HG03439 (cell line): Measurements from ENCODE around the gene SPATC1L.

ENCODE experiments used
- ATAC-seq: cut with Tn5 transposase; IDR thresholded peaks from one replicate; pipeline ENCODE4 v1.9.1; 2021; ENCODE audit warnings: mild to moderate bottlenecking, moderate library complexity; ENCODE audit not compliant: unreplicated experiment

SPATC1L gene

DNA sequence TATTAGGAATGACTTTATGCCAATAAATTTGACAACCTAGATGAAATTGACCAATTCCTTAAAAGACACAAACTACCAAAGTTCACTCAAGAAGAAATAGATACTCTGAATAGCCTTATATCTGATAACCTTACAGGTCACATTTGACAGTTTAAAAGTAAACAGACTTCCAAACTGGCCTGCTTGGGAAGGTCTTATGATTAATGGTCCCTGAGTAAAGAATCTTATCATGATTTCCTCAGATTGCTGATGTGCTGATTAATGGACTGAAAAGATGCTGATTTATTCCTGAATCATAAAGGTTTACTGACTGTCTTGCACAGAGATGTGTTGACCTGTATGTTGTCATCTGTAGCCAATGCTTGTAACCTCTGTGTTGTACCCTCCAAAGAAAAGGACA is 19.2 kb downstream of the SPATC1L start:
- ATAC-seq, result no peak

DNA sequence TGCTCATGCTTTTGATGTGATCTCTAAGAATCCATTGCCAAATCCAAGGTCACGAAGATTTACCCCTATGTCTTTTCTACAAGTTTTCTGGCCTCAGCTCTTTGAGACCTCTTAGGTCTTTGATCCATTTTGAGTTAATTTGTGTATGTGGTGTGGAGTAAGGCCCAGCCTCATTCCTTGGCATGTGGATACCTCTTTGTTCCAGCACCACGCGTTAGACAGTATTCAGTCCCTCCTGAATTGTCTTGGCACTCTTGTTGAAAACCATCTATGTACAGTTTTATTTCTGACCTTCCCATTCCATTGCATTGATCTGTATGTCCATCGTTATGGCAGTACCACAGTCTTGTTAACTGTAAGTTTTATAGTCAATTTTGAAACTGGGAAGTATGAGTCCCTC is 20.9 kb downstream of the SPATC1L start:
- no peak for ATAC-seq

DNA sequence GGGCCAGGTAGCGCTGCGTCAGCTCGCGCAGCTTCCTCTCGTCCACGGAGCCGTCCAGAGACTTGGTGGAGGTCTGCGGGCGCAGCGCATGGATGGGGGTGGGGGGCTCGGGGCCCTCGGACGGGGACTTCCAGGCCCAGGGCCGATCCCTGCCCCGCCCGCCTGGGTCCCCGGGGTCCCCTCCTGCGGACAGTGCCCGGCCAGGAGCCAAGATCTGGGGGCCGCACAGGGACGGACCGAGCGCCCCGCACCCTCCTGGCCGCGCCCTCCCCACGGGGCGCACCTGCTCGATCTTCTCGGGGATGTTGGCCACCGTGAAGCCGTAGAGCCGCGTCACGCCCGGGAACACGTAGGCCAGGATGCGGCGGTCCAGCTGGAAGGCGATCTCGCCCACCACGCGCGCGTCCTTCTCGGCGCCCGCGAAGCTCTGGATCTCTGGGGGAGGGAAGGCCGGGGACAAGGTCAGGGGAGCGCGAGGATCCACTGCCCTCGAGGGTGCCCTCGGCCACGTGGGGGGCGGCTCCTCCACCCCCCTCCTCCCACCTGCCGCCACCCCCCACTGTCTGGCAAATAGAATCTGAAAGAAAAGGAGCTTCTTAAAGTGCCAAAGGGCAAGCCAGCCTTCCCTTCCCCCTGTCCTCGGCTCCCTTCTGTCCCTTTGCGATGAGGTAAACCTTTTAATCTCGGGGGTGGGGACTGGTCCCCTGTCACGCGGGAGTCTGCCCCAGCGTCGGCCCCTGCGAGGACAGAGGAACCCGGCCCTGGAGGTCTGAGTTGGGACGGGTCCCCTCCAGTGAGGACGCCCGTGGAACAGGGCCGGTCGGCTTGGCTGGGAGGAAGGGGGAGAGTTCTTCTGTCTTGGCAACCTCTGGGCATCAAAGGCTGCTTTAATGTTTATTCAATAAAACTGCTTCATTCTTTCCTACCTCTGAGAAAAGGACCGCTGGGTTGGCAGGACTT is 22.3 kb downstream of the SPATC1L start:
- ATAC-seq, result no peak

DNA sequence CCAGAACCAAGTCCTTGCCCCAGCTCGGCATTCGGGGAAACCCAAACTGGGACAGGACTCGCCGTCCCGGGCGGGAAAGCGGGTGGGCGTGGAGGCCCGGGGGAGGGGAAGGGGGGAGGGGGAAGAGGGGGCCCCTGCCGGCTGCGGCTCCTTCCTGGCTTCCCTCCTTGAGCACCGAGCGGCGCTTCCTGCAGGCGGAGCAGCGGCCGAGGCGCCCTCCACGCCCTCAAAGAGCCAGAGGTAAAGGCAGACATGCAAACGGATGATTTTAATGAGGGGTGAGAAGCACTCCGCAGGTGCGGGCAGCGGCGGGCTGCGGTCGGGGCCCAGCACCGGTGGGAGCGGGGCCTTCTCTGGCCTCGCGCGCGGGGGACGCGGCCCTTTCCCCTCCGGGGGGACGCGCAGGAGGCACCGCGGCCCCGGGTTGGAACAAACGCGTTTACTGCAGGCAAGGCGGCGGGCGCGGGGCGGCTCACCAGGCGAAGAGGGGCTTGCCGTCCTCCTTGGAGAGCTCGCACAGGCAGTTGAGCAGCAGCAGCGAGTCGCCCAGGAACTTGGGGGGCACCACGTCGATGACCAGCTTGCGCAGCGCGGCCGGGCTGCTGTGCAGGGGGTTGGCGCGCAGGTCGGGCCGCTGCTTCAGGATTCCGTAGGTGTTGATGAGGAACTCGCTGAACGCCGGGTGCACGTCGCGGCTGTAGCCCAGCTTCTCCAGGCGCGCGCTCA is 23.2 kb downstream of the SPATC1L start:
- ATAC-seq, result no peak

DNA sequence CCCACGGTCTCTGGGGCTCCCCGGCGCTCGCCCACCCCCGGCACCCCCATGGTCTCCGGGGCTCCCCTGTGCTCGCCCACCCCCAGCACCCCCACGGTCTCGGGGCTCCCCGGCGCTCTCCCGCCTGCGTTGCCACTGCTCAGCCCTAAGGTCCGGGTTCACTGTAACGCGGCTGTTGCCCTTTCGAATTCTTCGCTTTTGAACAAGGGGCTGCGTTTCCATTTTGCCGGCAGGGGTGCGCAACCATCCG is 23.7 kb downstream of the SPATC1L start:
- ATAC-seq, result no peak

DNA sequence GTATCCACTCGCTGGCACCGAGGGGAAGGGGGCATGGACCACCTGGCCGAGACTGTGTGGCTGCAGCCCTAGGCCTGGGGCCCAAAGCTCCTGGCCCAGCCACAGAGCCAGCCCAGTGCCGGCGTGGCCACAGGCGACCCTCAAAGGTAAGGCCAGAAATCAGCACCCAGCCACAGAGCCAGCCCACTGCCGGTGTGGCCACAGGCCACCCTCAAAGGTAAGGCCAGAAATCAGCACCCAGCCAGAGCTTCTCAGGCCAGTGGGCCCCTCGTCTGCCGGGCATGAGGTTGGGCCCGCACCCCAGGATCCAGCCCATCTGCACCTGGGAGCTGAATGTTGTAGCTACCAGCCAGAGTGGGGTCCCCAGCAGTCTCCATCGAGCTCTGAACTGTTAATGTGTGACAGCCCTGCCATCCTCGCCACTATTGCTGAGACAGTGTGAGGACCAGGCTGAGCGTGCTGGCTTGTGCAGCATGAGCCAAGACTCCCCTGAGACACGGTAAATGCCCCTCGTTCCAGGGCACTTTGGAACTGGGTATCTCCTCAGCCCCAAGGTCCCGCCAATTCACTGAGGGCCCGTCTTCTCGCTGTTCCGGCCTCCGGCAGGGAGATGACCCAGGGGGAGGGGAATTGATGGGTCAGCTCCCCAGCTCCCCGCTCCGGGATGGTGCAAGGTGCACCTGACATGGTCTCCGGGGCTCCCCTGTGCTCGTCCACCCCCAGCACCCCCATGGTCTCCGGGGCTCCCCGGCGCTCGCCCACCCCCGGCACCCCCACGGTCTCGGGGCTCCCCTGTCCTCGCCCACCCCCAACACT is 24.2 kb downstream of the SPATC1L start:
- no peak for ATAC-seq

DNA sequence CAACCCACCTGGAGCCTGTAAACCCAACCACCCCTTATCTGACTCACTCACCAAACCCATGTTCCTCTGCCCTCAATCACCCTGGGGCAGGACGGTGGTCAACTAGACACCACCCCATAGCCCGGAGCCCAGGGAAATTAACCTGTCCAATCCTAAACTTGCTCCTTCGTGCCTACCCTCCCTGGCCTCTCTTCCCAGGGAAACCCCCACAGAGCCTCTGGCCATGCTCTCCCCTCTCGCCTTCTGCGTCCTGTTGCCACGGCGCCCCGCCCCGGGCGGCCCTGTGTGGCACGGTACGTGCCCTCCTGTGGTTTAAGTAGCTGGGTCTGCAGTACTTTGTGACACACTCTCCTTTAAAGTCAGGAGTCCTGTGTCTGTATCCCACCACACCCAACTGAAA is 24.9 kb downstream of the SPATC1L start:
- no peak for ATAC-seq

DNA sequence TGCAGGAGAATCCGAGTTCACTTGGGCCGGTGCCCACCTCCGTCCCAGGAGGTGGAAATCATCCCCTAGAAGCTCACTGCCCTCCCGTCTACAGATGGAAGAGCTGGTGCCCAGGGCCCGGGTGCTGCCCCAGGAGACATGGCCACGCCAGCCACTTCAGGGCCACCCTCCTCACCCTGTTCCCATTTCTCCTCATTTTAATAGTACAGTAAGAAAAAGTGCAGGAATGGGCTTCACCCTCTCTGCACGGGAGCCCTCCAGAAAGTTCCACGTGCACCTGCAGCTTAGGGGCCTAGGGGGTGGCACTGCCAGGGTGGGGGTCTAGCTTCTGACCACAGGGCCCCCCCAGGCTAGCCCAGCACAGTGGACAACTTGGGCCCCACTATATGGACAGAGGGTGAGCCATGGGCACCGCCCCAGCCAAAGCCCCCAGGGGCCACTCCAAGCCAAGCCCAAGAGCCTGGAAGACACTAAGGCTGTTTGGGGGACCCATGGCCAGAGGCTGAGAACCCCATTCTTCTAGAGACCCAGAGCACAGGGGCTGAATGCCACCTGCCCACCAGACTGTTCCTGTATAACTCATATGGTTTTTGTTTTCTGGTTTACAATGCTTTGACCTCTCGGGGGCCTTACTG is 25.5 kb downstream of the SPATC1L start:
- ATAC-seq, result no peak

DNA sequence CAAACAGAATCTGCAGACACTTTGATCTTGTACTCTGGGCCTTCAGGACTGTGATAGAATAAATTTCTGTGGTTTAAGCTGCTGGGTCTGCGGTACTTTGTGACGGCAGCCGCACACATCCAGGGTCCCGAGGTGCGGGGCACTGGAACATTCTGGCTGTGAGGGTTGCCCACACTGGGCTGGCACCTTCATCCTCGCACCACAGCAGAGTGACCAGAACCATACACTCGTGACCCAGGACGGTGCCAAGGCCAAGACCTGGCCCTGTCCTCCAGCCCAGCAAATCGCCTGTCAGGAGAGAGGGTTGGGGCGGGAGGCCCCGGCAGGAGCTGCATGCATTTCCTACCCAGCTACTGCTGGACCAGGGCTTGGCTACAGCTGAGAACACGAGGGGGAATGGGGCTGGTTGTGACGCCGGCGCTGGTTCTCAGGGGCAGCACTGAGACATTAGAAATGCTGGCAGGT is 26.2 kb downstream of the SPATC1L start:
- ATAC-seq, result no peak

DNA sequence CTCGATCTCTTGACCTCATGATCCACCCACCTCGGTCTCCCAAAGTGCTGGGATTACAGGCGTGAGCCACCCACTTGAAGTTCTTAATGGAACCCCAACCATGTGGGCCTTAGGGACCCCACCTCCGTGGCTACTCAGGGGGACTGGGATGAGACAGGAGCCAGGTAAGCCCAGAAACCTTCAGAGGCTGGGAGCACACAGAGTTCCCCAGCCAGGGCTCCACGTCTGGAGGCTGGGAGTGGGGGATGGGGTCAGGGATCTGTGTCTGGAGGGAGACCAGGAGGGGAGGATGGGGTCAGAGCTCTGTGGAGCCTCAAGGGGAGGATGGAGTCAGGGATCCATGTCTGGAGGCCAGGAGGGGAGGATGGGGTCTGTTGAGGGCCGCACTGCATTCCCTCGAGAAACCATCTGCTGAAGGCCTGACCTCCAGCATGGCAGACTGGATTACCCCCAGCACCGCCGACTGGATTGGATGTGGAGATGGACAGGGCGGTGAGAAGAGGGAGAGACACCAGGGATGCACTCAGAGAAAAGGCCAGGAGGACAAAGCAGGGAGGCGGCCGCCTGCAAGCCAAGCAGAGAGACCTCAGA is 26.8 kb downstream of the SPATC1L start:
- no peak for ATAC-seq

DNA sequence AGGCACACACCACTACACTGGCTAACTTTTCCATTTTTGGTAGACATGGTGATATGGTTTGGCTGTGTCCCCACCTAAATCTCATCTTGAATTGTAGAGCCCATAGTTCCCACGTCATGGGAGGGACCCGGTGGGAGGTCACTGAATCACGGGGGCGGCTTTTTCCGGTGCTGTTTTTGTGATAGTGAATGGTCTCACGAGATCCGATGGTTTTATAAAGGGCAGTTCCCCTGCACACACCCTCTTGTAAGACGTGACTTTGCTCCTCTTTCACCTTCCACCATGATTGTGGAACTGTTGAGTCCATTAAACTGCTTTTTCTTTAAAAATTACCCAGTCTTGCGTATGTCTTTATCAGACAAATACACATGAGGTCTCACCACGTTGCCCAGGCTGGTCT is 27.6 kb downstream of the SPATC1L start:
- no peak for ATAC-seq

DNA sequence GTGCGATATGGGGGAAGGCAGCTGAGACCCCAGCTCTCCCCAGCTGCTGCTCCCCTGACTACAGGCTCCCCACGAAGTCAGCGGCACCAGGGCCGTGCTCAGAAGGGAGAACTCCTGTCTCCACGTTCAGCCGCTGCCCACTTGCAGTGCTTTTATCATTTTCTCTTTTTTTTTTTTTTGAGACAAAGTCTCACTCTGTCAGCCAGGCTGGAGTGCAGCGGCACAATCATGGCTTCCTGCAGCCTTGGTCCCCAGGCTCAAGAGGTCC is 27.9 kb downstream of the SPATC1L start:
- ATAC-seq, result no peak

DNA sequence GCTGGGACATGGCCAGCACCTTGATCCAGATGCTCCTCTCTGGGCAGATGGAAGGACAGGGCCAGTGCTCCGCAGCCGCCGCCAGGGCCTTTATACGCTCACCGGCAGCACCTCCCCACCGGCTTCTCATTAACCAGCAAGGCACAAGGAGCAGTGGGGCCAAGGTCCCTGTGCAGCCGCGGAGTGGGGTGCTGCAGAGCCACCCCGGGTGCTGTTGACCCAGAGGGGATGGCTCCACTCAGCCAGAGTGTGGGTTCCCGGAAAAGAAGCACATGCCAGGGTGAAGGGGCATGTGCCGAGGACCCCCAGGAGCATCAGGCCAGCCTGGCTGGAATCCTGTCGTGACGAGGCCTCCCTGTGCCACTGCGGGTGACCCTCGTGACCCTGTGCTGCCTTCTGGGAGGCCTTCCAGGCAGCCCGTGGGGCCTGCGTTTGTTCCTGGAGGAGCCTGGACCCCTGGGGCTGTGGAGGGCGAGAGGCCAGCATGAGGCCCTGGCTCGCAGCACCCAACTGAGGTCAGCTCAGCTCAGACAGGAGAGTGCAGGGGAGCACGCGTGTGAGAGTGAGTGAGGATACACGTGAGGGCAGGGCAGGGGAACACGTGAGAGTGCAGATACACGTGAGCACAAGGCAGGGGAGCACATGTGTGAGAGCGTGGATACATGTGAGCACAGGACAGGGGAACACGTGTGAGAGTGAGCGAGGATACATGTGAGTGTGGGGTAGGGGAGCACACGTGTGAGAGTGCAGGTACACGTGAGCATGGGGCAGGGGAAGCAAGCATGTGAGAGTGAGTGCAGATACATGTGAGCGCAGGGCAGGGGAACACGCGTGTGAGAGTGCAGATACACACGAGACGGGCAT is 28.5 kb downstream of the SPATC1L start, which contains the start of gene FTCD:
Gene FTCD (minus strand): TSS at position 66 of the 864 bp plus-strand sequence. CDS start 56 bp downstream, at position 10.
- no peak for ATAC-seq

DNA sequence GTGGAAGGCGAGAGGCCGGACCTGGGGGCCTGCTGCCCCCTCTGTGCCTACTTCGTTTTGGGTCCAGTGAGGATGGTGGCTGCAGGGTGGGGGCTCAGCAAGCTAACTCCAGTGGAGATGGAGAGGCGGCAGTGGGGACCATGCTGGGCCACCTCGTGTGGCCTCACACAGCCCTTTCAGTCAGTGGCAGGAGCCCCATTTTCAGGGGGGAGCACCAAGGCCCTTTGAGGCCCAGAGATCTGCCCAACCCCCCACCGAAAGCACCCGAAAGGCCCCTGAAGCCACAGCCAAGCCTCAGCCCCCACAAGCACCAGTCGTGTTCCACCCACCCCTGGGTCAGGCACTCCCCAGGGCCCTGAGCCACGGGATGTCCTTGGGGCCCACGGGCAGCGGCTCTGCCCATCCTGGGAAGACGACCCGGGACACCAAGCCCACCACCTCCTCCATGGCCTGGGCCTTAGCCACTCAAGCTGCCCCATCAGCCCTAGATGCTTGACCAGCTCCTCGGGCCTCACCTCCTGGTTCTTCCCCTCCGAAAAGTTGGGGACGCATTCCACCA is 29.2 kb downstream of the SPATC1L start:
- no peak for ATAC-seq

DNA sequence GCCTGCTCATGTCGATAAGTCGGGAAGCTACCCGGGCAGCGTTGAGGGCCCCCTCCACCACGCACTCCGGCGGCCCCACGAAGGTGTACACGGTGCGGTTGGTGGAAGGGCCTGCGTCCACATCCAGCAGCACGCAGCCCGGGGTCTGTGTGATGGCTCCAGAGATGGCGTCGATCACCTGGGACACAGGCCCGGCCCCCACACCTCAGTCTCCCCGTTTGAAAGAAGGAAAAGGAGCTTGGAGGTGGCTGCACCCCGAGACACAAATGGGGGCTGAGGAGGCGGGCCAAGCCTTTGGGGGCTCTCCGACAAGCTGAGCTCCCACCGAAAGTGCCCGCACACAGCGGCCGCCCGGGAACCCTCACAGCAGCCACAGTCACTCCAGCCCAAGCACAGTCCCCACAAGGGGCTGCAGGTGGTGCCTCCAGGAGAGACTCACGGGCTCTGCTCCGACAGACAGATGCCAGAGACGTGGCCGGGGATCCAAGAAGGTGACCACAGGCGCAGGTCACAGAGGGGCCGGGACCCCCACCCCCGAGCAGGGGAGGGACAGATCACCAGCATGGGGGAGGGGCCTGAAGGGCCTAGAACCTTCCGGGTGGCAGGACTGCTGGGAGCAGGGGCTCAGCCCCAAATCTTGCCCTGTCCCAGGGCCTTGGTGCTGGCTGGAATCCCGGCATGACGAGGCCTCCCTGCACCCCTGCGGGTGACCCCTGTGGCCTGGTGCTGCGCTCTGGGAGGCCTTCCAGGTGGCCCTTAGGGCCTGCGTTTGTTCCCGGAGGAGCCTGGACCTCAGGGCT is 29.9 kb downstream of the SPATC1L start:
- no peak for ATAC-seq

DNA sequence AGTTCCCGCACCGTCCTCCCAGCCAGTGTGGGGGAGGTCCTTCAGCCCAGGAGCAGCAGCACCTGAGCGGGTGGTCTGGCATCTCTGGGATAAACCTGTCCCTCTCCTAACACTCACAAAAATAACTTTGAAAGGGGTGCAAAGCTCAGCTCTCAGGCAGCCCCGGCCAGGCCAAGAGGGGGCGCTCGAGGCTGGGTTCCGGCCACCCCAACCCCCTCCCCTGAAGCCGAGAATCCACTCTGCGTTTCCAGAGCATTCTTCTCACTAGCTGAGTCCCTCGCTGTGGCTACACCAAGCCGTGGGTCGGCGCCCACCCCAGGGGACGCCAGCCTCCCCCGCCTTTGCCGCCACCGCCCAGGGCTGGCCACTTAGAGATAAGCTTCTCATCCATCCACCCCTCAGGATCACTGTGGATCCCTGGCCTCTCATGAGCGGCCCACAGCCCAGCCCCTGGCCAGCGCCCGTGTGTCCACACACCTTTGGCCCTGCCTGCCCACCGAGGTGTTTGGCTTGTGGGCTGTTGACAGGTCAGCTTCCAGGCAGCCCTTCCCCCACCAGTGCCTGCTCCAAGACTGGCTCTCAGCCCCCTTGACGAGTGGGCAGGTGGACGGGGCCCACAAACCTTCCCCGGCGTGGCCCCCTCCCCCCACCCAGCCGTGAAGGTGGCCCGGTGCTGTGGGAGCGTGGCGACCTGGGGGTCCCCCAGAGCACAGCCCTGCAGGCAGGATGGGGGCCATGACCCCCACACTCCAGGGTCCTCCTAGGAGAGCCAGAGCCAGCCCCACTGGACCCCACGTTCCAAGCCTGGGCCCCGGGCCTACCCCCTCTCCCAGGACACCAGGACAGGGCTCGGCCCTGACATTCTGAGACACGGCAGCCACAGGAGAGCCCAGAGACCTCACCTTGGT is 30.8 kb downstream of the SPATC1L start:
- ATAC-seq, result no peak

DNA sequence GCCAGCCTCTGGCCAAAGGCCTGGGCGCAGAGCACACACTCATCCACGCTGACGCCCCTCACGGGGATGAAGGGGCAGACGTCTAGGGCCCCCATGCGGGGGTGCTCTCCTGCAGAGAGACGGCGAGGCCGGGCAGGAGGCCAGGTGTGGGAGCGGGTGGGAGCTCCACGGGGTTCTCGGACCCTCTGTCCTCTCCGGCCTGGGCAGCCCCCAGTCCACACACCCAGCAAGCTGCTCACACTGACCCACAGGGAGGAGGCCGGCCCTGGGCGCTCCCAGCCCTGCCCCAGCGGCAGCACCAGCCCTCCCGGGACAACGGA is 31.4 kb downstream of the SPATC1L start:
- no peak for ATAC-seq
